Measurements from ENCODE around the gene KCNH2. TPM values are rescaled to one million over a fixed set of nuclear protein-coding genes. Genes with fewer than 3 reads are reported as not detected.
A peak's percentile ranks its signal among the peaks of the same experiment; 100 is the strongest.

The KCNH2 gene
- total and polyA plus RNA-seq, 2 of the 8 experiments (the other 6 are each of a cell fraction or from before 2014, with no cell fraction given), result 8.0 to 15.0 TPM

DNA sequence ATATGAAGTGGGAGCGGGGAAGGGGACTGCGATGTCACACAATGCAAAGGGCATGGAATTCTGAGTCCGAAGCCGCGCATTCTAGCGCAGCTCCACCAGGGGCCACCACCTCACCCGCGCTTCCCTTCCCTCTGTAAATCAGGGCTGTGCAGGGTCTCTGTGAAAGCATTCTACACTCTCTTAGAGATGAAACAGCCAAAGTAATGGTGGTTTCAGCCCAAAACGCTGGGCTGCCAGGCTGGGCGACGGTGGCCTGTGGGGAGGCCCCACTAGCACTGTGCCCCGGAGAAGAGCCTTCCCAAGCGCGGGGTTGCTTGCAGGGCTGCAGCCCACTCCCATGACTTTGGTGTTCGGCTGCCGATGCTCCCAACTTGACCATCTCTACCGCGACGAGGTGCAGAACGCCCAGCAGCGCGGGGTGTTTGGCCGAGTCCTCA is 34.8 kb upstream of the KCNH2 start:
- no peak overlapping the region for H2AK5ac ChIP-seq (ENCODE audit: low read depth, low read length)
- peak overlapping the region; percentile 72; the same call in 1 of the 2 replicates for H2BK12ac ChIP-seq (ENCODE audit: low read depth, low read length)
- H4K5ac ChIP-seq (ENCODE audit: insufficient read length, low read depth, low read length), result no peak overlapping the region
- POLR2A ChIA-PET (ENCODE audit: partially characterized antibody), result interaction anchor here (0.8 to 1.6 kb wide), 6 partner anchors 8 to 64 kb away, joined by 3 to 6 read pairs (median 4); no protein-coding TSS in a partner anchor
- H3K56ac ChIP-seq (replicated peaks; ENCODE audit: insufficient read length, low read depth, low read length), result no peak overlapping the region
- peak overlapping the region; percentile 5 for H4K91ac ChIP-seq (replicated peaks; ENCODE audit: insufficient read length, low read length)
- H3K4ac ChIP-seq (replicated peaks; ENCODE audit: insufficient read length, low read depth, low read length), result no peak overlapping the region
- H3K9ac ChIP-seq (replicated peaks in 1 of 4; ENCODE audit: extremely low read depth in 1 of 4, low read depth in 3 of 4, low read length in 3 of 4), result 0 out of 7 replicates have a peak overlapping the region, but pooled peaks of 2 of the 4 experiments have one; percentile 29 to 38
- peaks cover 0 to 15% (median 12%) of the 10 kb centered on the region in 4 experiments; a peak in 6 of 7 replicates for H3K27me3 ChIP-seq (replicated peaks in 1 of 4; ENCODE audit: control insufficient read depth in 3 of 4, extremely low read depth in 1 of 4, insufficient read depth in 3 of 4, low read length in 3 of 4)
- H3K4me3 ChIP-seq (ENCODE audit: extremely low read depth in 1 of 4, insufficient read depth in 2 of 4, low read depth in 3 of 4, low read length in 4 of 4), result peak overlapping the region in 3 of 4 experiments; percentile 4 to 53 (median 7); a peak in 4 of 8 replicates
- H3K27ac ChIP-seq (ENCODE audit: low read depth, low read length), result no peak overlapping the region
- 41% methylated on average over 16 of the region's 23 CpGs; no CpG with 5 or more reads in 1 of the 2 experiments for WGBS, 2 experiments (ENCODE audit: extremely low coverage in 1 of 2, insufficient coverage in 1 of 2, insufficient read length in 1 of 2, insufficient replicate concordance in 2 of 2, low coverage in 1 of 2, low lambda C conversion rate in 2 of 2, missing lambda C conversion rate in 1 of 2)
- no peak overlapping the region for H2BK20ac ChIP-seq (ENCODE audit: low read length)
- no peak overlapping the region for H2AFZ ChIP-seq (ENCODE audit: low read length)
- H3K9me3 ChIP-seq (ENCODE audit: insufficient read depth in 2 of 2, low read depth in 1 of 2, low read length in 1 of 2), result no peaks in the 10 kb centered on the region
- H4K8ac ChIP-seq (ENCODE audit: extremely low read depth, insufficient read depth, low read length), result peak overlapping the region; percentile 23; the same call in 1 of the 2 replicates
- H3K4me1 ChIP-seq (replicated peaks in 1 of 4; ENCODE audit: control insufficient read depth in 3 of 4, insufficient read depth in 4 of 4, low read length in 3 of 4), result peaks cover 0 to 38% (median 27%) of the 10 kb centered on the region in 4 experiments; a peak in 6 of 7 replicates
- TF ChIP-seq, protein P1, sequence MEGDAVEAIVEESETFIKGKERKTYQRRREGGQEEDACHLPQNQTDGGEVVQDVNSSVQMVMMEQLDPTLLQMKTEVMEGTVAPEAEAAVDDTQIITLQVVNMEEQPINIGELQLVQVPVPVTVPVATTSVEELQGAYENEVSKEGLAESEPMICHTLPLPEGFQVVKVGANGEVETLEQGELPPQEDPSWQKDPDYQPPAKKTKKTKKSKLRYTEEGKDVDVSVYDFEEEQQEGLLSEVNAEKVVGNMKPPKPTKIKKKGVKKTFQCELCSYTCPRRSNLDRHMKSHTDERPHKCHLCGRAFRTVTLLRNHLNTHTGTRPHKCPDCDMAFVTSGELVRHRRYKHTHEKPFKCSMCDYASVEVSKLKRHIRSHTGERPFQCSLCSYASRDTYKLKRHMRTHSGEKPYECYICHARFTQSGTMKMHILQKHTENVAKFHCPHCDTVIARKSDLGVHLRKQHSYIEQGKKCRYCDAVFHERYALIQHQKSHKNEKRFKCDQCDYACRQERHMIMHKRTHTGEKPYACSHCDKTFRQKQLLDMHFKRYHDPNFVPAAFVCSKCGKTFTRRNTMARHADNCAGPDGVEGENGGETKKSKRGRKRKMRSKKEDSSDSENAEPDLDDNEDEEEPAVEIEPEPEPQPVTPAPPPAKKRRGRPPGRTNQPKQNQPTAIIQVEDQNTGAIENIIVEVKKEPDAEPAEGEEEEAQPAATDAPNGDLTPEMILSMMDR (IDR thresholded peaks at IDR 0.05; ENCODE audit: control extremely low read depth in 1 of 3, insufficient read depth in 1 of 3, low read depth in 1 of 3, low read length in 3 of 3), result peak in 2 of 3 experiments; percentile 59 to 76; a peak in 3 of 4 replicates
- no peak for TF ChIP-seq KDM5A (IDR thresholded peaks at IDR 0.05; ENCODE audit: low read length)
- peak; percentile 69 for TF ChIP-seq TEAD4 (IDR thresholded peaks at IDR 0.05; ENCODE audit: low read depth, low read length)
- peak; percentile 56 to 62 for TF ChIP-seq RAD21 (IDR thresholded peaks at IDR 0.05 in 1 of 2, conservative IDR thresholded peaks at IDR 0.05 in 1 of 2; ENCODE audit: low read depth in 2 of 2, low read length in 2 of 2)
- peak overlapping the region; percentile 72; the same call in 1 of the 2 replicates for H2BK15ac ChIP-seq (ENCODE audit: low read length)
- H4K20me1 ChIP-seq (replicated peaks in 1 of 2; ENCODE audit: control insufficient read depth in 1 of 2, insufficient read depth in 2 of 2, low read length in 2 of 2), result no peaks in the 10 kb centered on the region
- CTCF ChIA-PET (ENCODE audit: partially characterized antibody), result interaction anchor here (0.8 to 11.5 kb wide), 26 partner anchors 8 to 166 kb away, joined by 3 to 142 read pairs (median 4); partner anchors contain the start of genes ATG9B and NOS3
- H3K18ac ChIP-seq (ENCODE audit: extremely low read depth, low read length), result no peak overlapping the region
- no peak overlapping the region for H3K14ac ChIP-seq (ENCODE audit: insufficient read length)
- H2BK120ac ChIP-seq (replicated peaks; ENCODE audit: low read depth, low read length), result no peak overlapping the region
- FAIRE-seq (peak; percentile 84), DNase-seq (ENCODE audit: low read depth in 1 of 2, low spot score in 2 of 2) (peak in 1 of 2 experiments; percentile 73)
- no peaks in the 10 kb centered on the region; the same call in 1 of the 2 replicates for H3K79me1 ChIP-seq (ENCODE audit: low read depth, low read length)
- peak overlapping the region; percentile 50; the same call in 1 of the 2 replicates for H2BK5ac ChIP-seq (ENCODE audit: low read depth, low read length)
- no peaks in the 10 kb centered on the region for H3K36me3 ChIP-seq (ENCODE audit: control insufficient read depth in 2 of 4, insufficient read depth in 4 of 4, low read length in 3 of 4)
- peak overlapping the region; percentile 60 to 68 for H3K4me2 ChIP-seq (ENCODE audit: insufficient read depth in 1 of 2, low read depth in 2 of 2, low read length in 2 of 2)
- no peak overlapping the region for H3K23ac ChIP-seq (ENCODE audit: insufficient read length)
- no peaks in the 10 kb centered on the region for H3K79me2 ChIP-seq (ENCODE audit: control insufficient read depth in 1 of 2, insufficient read depth in 2 of 2, low read length in 2 of 2)
- no peaks in the 10 kb centered on the region; the same call in 1 of the 2 replicates for H3K23me2 ChIP-seq (ENCODE audit: low read depth, low read length)

Measured in H1 (cell line).